Calu3 (cell line): ENCODE measurements around the gene AADACL4. TPM values are rescaled to one million over a fixed set of nuclear protein-coding genes. Genes with fewer than 3 reads are reported as not detected.

Experiments
- BruUV-seq: library from RNA; stranded (reverse); fragments of 400-500 nt; replicated peaks from 2 replicates; lab custom pipeline; 2021; lab: Mats Ljungman, UMichigan
- CTCF ChIA-PET: fragments of 300-600 bp; sonication (Branson Sonifier 250); formaldehyde crosslinking; loops from one replicate; lab custom pipeline; 2022; ENCODE audit warnings: antibody characterized with exemption; lab: Charles Lee
- DNase-seq: peaks from one replicate; pipeline ENCODE4 v3.0.0; 2022
- H3K27ac Mint-ChIP-seq: one replicate; pipeline ENCODE4 v1.8.0; 2022; ENCODE audit warnings: mixed read lengths; ENCODE audit not compliant: unreplicated experiment
- H3K27me3 Mint-ChIP-seq: one replicate; pipeline ENCODE4 v1.8.0; 2022; ENCODE audit warnings: mixed read lengths; ENCODE audit not compliant: unreplicated experiment
- H3K36me3 Mint-ChIP-seq: one replicate; pipeline ENCODE4 v1.8.0; 2022; ENCODE audit warnings: mild to moderate bottlenecking, moderate library complexity, mixed read lengths; ENCODE audit not compliant: insufficient read depth, unreplicated experiment
- H3K4me1 Mint-ChIP-seq: one replicate; pipeline ENCODE4 v1.8.0; 2022; ENCODE audit warnings: mild to moderate bottlenecking, low read depth, mixed read lengths; ENCODE audit not compliant: unreplicated experiment
- H3K4me3 Mint-ChIP-seq: one replicate; pipeline ENCODE4 v1.8.0; 2022; ENCODE audit warnings: mild to moderate bottlenecking, low read depth, moderate library complexity, mixed read lengths; ENCODE audit not compliant: unreplicated experiment
- H3K9me3 Mint-ChIP-seq: one replicate; pipeline ENCODE4 v1.8.0; 2022; ENCODE audit warnings: low read depth, mixed read lengths; ENCODE audit not compliant: unreplicated experiment
- intact Hi-C: fragments of 100-400 bp; cut with micrococcal nuclease; formaldehyde crosslinking; loops from one replicate; pipeline ENCODE4 v1.10.0; 2022; ENCODE audit not compliant: unreplicated experiment
- total RNA-seq: library from RNA; stranded (reverse); gene quantifications from 2 replicates; pipeline ENCODE4 v1.2.3, GENCODE V29; 2022
- TF ChIP-seq, protein P1 (sequence below): fragments of 200-600 bp; IDR thresholded peaks from one replicate; pipeline ENCODE4 v1.8.0; 2022; ENCODE audit warnings: antibody characterized with exemption; ENCODE audit not compliant: unreplicated experiment

AADACL4 gene
- total RNA-seq, 1 experiment from 2014 or later, result not detected

- peak overlapping the region; percentile 92 for H3K4me3 Mint-ChIP-seq
- intact Hi-C loops, result loop anchor here (5.0 kb wide), 2 partner anchors 75 to 185 kb away; no protein-coding TSS in a partner anchor
- no peak for DNase-seq
Measured at GRCh38 chr1:12616709-12617373, 27.0 kb upstream of the AADACL4 start.

DNA sequence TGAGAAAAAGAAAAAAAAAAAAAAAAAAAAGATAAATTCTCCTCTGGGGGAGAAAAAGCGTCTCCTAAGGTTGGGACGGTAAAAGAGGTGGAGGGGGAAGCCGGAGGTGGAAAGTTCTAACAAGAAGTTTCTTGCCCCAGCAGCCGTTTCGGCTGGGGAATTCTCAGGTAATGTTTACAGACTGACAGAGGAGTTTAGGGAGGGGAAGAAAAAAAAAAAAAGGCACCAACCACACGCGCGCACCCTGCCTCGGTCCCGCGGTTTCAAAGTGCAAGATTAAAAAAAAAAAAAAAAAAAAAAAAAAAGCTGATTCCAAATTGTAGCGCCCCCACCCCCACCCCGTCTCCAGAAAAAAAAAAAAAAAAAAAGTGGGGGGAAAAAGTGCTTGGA, 26.4 kb upstream of the AADACL4 start:
- BruUV-seq, result no TSS peak
- peak overlapping the region; percentile 96 for H3K27ac Mint-ChIP-seq
- peaks cover 83% of the 10 kb centered on the region for H3K36me3 Mint-ChIP-seq
- intact Hi-C loops, result loop anchor here (5.0 kb wide), 2 partner anchors 75 to 185 kb away; no protein-coding TSS in a partner anchor
- peak overlapping the region; percentile 92 for H3K4me3 Mint-ChIP-seq
- CTCF ChIA-PET, result interaction anchor here (0.6 to 3.4 kb wide), 3 partner anchors 13 to 236 kb away, joined by 3 to 21 read pairs (median 5); no protein-coding TSS in a partner anchor
- no peaks in the 10 kb centered on the region for H3K9me3 Mint-ChIP-seq
- TF ChIP-seq, protein P1, sequence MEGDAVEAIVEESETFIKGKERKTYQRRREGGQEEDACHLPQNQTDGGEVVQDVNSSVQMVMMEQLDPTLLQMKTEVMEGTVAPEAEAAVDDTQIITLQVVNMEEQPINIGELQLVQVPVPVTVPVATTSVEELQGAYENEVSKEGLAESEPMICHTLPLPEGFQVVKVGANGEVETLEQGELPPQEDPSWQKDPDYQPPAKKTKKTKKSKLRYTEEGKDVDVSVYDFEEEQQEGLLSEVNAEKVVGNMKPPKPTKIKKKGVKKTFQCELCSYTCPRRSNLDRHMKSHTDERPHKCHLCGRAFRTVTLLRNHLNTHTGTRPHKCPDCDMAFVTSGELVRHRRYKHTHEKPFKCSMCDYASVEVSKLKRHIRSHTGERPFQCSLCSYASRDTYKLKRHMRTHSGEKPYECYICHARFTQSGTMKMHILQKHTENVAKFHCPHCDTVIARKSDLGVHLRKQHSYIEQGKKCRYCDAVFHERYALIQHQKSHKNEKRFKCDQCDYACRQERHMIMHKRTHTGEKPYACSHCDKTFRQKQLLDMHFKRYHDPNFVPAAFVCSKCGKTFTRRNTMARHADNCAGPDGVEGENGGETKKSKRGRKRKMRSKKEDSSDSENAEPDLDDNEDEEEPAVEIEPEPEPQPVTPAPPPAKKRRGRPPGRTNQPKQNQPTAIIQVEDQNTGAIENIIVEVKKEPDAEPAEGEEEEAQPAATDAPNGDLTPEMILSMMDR, result no peak
- no peaks in the 10 kb centered on the region for H3K27me3 Mint-ChIP-seq
- peak; percentile 33 for DNase-seq
- H3K4me1 Mint-ChIP-seq, result peaks cover 15% of the 10 kb centered on the region

More at GRCh38 chr1:12616709-12617373, 27.0 kb upstream of the AADACL4 start:
- BruUV-seq, result TSS peak; percentile 38
- Mint-ChIP-seq H3K27me3 (no peaks in the 10 kb centered on the region), H3K9me3 (no peaks in the 10 kb centered on the region), H3K36me3 (peaks cover 83% of the 10 kb centered on the region), H3K4me1 (peaks cover 22% of the 10 kb centered on the region), H3K27ac (peak overlapping the region; percentile 96)
- CTCF ChIA-PET, result interaction anchor here (0.7 to 2.4 kb wide), 4 partner anchors 13 to 51 kb away, joined by 4 to 8 read pairs (median 7); no protein-coding TSS in a partner anchor
- TF ChIP-seq, protein P1, result no peak

GRCh38 chr1:12617901-12618660, 25.8 kb upstream of the AADACL4 start, which contains the start of gene DHRS3:
Gene DHRS3 (minus strand): TSS chr1:12618210. CDS start chr1:12617348, 862 bp downstream.
- peak within 1 kb of the TSS; percentile 92 for H3K4me3 Mint-ChIP-seq
- H3K4me1 Mint-ChIP-seq, result peaks cover 9% of the 10 kb centered on the region
- H3K27me3 Mint-ChIP-seq, result no peaks in the 10 kb centered on the region
- no peaks in the 10 kb centered on the region for H3K9me3 Mint-ChIP-seq
- intact Hi-C loops, result loop anchor here (1.0 to 5.0 kb wide), 6 partner anchors 13 to 237 kb away; no protein-coding TSS in a partner anchor
- CTCF ChIA-PET, result interaction anchor here (0.6 to 3.4 kb wide), 5 partner anchors 14 to 236 kb away, joined by 3 to 21 read pairs (median 5); no protein-coding TSS in a partner anchor
- TF ChIP-seq, protein P1, result no peak
- DNase-seq, result peak; percentile 86
- peaks cover 79% of the 10 kb centered on the region for H3K36me3 Mint-ChIP-seq
- peak within 1 kb of the TSS; percentile 96 for H3K27ac Mint-ChIP-seq
- no TSS peak for BruUV-seq

DNA sequence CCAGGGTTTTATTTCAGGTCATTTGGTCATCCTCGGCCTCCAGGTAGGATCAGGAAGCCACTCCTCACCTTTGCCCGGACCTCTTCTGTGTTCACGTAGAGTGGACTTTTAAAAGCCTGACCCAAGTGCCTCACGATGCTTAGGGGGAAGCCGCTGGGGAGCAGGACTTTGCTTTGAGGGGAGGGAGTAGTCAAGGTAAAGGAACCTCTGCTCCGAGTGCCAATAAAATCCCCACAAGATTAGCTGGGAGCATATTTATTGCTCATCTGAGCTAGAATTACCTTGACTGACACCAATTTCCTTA, 25.3 kb upstream of the AADACL4 start:
- no TSS peak for BruUV-seq
- intact Hi-C loops, result loop anchor here (1.0 to 5.0 kb wide), 6 partner anchors 14 to 238 kb away; no protein-coding TSS in a partner anchor
- no peaks in the 10 kb centered on the region for H3K27me3 Mint-ChIP-seq
- H3K9me3 Mint-ChIP-seq, result no peaks in the 10 kb centered on the region
- peak overlapping the region; percentile 96 for H3K27ac Mint-ChIP-seq
- CTCF ChIA-PET, result interaction anchor here (0.7 to 3.4 kb wide), 7 partner anchors 14 to 238 kb away, joined by 3 to 21 read pairs (median 4); no protein-coding TSS in a partner anchor
- H3K36me3 Mint-ChIP-seq, result peaks cover 75% of the 10 kb centered on the region
- no peak for DNase-seq
- H3K4me3 Mint-ChIP-seq, result peak overlapping the region; percentile 92
- peaks cover 5% of the 10 kb centered on the region for H3K4me1 Mint-ChIP-seq
- TF ChIP-seq, protein P1, result no peak
